GM12874 (cell line): ENCODE results near the gene CRYBG2.
A peak's percentile ranks its signal among the peaks of the same experiment; 100 is the strongest.

Experiments
- TF ChIP-seq, protein P1 (sequence below): IDR thresholded peaks from 2 replicates; pipeline ENCODE4 v1.5.1; 2011; ENCODE audit warnings: low read depth, mild to moderate bottlenecking, control low read depth, low read length, moderate library complexity; ENCODE audit not compliant: insufficient read depth

CRYBG2 gene

DNA sequence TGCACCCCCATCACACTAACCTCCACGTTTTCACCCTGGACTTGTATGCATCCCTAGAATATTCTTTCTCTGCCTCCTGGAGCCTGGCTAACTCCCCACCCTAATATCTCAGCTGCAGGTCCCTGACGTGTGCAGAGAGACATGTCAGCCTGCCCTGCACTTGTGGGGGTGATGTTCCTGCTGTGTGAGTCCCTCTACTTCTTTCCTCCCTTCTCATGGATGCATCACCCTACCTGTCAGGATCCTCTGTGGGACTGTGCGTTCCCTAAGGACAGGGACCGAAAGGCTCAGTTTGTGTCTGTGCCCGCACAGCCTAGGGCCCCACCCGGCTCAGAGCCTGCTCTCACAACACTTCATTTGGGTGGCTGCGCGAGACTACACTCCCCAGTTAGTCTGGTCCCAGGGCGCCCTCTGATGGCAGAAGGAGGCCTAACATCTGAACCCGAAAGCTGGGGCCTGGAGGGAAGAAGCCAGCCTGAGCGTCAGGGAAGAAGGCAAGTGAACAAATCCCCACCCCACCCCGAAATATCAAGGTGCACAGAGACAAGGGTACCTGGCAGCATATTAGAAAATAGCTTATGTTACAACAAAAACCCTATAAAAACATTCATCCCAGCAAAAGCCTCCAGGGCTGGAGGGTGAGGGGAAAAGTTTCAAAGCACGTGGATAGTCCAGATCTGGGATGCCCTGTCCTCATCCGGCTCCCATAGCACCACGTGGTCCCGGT, 32.5 kb downstream of the CRYBG2 start:
- TF ChIP-seq, protein P1, sequence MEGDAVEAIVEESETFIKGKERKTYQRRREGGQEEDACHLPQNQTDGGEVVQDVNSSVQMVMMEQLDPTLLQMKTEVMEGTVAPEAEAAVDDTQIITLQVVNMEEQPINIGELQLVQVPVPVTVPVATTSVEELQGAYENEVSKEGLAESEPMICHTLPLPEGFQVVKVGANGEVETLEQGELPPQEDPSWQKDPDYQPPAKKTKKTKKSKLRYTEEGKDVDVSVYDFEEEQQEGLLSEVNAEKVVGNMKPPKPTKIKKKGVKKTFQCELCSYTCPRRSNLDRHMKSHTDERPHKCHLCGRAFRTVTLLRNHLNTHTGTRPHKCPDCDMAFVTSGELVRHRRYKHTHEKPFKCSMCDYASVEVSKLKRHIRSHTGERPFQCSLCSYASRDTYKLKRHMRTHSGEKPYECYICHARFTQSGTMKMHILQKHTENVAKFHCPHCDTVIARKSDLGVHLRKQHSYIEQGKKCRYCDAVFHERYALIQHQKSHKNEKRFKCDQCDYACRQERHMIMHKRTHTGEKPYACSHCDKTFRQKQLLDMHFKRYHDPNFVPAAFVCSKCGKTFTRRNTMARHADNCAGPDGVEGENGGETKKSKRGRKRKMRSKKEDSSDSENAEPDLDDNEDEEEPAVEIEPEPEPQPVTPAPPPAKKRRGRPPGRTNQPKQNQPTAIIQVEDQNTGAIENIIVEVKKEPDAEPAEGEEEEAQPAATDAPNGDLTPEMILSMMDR: peak; percentile 90

GRCh38 chr1:26320896-26321295, 33.0 kb downstream of the CRYBG2 start:
- TF ChIP-seq, protein P1: no peak

- TF ChIP-seq, protein P1: no peak
These were observed 35.4 kb downstream of the CRYBG2 start for GRCh38 chr1:26318338-26319064.

GRCh38 chr1:26317612-26318337, 36.2 kb downstream of the CRYBG2 start, which contains the start of gene CD52:
Gene CD52, plus strand, starts transcription at chr1:26317958. Its CDS starts 60 bp downstream, at chr1:26318018.
- TF ChIP-seq, protein P1: no peak

DNA sequence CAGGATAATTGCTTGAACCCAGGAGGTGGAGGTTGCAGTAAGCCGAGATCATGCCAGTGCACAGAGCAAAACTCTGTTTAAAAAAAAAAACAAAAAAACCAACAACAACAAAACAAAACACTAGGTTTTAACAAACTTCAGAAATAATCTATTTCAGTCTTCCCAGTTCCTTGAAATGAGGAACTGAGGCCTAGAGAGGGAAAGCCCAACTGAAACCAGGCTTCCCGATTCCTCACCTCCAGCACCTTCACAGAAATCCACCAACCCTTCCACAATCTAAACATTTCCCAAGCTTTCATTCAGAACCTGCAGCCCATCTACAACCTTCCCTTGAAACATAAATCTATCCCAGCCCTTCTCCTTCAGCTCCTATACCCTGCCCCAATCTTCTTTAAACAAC, 36.8 kb downstream of the CRYBG2 start:
- TF ChIP-seq, protein P1: no peak

DNA sequence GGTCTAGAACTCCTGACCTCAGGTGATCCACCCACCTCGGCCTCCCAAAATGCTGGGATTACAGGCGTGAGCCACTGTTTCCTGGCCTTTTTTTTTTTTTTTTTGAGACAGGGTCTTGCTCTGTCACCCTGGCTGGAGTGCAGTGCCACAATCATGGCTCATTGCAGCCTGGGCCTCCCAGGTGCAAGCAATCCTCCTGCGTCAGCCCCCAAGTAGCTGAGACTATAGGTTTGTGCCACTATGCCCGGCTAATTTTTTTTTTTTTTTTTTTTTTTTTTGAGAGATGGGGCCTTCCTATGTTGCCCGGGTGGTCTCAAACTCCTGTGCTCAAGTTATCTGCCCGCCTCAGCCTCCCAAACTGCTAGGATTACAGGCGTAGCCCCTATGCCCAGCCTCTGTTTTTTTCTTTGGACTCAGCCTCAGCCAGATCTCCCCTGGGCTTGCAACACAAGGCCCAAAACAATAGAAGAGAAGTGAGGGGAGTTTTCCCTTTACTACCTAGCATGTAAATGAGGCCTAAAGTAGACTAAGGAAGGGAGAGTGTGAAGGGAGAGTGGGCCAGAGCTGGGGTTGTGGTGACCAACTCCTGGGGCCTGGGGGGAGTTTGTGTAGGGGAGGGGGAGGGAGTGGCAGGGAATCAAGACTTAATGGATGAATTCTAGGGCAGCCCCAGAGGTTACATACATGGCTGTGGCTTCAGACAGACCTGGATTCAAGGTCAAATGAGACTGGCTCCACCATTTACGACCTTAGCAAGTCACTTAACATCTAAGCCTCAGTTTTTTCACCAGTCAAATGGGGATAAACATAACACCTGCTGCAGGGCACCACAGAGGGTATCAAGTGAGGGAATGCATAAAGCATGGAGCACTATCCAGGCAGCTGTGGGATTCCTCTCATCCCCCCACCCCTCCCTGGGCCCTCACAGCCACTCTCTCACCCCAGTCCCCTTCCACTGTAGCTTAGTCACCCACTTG, 37.8 kb downstream of the CRYBG2 start:
- TF ChIP-seq, protein P1: no peak
